Measurements from ENCODE around the gene ARHGAP25.

The ARHGAP25 gene

GRCh38 chr2:68734688-68735525, at the start of gene ARHGAP25:
Gene ARHGAP25 (plus strand): TSS chr2:68734811. CDS start chr2:68735200, 389 bp downstream.
- peak; percentile 30 for DNase-seq

- DNase-seq: no peak
Observed at GRCh38 chr2:68686178-68686577, 48.4 kb upstream of the ARHGAP25 start.

GRCh38 chr2:68687018-68687417, 47.6 kb upstream of the ARHGAP25 start:
- DNase-seq: no peak

GRCh38 chr2:68689553-68690537, 44.8 kb upstream of the ARHGAP25 start:
- DNase-seq: no peak

- DNase-seq: no peak
Observed at GRCh38 chr2:68690851-68691250, 43.8 kb upstream of the ARHGAP25 start.

- DNase-seq: no peak
Observed at GRCh38 chr2:68692511-68692910, 42.1 kb upstream of the ARHGAP25 start.

GRCh38 chr2:68693951-68694350, 40.7 kb upstream of the ARHGAP25 start:
- no peak for DNase-seq

- DNase-seq: no peak
Observed at GRCh38 chr2:68695971-68696370, 38.6 kb upstream of the ARHGAP25 start.

- DNase-seq: no peak
Observed at GRCh38 chr2:68696554-68696953, 38.1 kb upstream of the ARHGAP25 start.

- DNase-seq: no peak
Observed at GRCh38 chr2:68698567-68699377, 35.8 kb upstream of the ARHGAP25 start.

- DNase-seq: no peak
Observed at GRCh38 chr2:68700560-68700959, 34.1 kb upstream of the ARHGAP25 start.

GRCh38 chr2:68706637-68707036, 28.0 kb upstream of the ARHGAP25 start:
- DNase-seq: no peak

- no peak for DNase-seq
Observed at GRCh38 chr2:68708629-68709028, 26.0 kb upstream of the ARHGAP25 start.

GRCh38 chr2:68709421-68709911, 25.1 kb upstream of the ARHGAP25 start:
- no peak for DNase-seq

GRCh38 chr2:68710336-68710735, 24.3 kb upstream of the ARHGAP25 start:
- no peak for DNase-seq

- DNase-seq: no peak
Observed at GRCh38 chr2:68710756-68711155, 23.9 kb upstream of the ARHGAP25 start.

- no peak for DNase-seq
Observed at GRCh38 chr2:68714866-68715265, 19.7 kb upstream of the ARHGAP25 start.

- DNase-seq: peak; percentile 38
Observed at GRCh38 chr2:68715353-68716041, 19.1 kb upstream of the ARHGAP25 start.

GRCh38 chr2:68716604-68717304, 17.9 kb upstream of the ARHGAP25 start:
- DNase-seq: no peak

- DNase-seq: no peak
Observed at GRCh38 chr2:68717305-68717661, 17.3 kb upstream of the ARHGAP25 start.

- no peak for DNase-seq
Observed at GRCh38 chr2:68719912-68720311, 14.7 kb upstream of the ARHGAP25 start.
